ENCODE data around the gene BCL11B.

The BCL11B gene

DNA sequence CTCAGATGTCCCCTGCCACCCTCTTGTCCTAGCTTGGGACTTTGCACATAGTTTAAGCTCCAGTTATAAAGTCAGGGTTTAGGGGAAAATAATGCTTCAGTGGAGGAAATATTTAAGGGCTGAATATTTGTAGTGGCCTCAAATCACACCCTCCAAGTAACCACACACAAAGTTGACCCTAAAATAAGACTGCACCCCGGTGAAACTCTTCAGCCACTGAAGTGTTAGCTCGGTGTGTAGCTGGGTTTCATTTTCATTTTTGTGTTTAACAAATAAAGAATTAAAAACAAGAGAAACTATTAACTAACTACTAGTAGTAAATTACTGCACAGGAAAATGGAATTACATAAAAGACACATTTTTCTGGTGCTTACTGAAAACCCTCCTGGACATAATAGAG is 14.8 kb upstream of the BCL11B start:
- no peak for DNase-seq (ENCODE audit: low read depth)

- no peak for DNase-seq (ENCODE audit: low read depth)
These were observed 12.4 kb upstream of the BCL11B start for GRCh38 chr14:99284254-99285004.

DNA sequence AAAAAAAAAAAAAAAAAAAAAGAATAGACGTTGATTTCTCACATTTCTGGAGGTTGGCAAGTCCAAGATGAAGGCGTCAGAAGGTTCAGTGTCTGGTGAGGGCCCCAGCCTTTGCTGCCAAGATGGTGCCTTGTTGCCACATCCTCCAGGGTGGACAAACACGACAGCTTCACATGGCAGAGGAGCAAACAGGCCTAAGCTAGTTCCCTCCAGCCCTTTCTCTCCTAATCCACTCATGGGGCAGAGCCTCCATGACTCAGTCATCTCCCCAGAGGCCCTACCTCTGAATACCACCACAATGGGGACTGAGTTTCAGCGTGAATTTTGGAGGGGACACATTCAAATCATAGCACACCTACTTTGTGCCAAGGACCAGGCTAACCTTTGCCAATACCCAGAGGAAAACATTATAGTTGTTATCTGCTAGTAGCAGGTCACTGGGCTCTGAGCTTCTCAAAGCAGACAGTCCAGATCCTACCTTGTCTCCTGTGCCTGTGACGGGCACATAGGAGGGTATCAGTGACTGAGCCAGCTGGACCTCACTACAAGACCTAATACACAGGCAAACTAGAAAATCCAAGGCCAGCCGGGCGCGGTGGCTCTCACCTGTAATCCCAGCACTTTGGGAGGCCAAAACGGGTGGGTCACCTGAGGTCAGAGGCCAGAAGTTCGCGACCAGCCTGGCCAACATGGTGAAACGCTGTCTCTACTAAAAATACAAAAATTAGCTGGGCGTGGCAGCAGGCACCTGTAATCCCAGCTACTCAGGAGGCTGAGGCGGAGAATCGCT is 10.5 kb upstream of the BCL11B start:
- DNase-seq (ENCODE audit: low read depth) = no peak

GRCh38 chr14:99281396-99281795 is 9.4 kb upstream of the BCL11B start:
- DNase-seq (ENCODE audit: low read depth) = no peak

- DNase-seq (ENCODE audit: low read depth) = no peak
These were observed 8.9 kb upstream of the BCL11B start for GRCh38 chr14:99280852-99281251.

DNA sequence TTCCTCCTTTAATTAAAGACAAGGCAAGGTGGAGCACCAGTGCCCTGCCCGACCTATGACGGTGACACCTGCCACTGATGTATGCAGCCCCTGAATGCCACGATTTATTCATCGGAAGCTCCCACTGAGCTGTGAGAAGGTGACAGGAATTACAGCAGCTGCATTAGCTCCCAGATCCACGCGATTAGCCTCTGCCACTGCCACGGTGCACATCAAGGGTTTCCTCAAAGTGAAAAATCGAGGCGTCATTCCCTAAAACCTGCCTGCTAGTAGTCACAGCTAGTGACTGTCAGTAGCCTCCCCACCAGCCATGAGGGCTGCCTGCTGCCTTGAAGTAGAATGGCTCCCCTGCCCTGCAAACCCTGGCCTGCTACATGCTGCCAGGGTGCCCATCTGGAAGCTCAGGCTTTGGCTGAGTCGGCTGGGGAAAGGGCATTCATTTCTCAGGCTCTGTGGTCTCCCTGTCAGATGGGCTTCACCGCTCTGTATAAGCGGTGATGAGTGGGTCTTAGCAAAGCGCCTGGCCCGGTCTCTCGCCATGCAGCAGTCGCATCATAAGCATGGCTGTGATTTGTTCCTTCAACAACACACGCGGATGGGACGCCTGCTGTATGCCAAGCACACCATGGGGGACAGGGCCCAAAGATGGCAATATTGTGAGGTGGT is 8.2 kb upstream of the BCL11B start:
- DNase-seq (ENCODE audit: low read depth) = no peak

- DNase-seq (ENCODE audit: low read depth) = no peak
These were observed 6.8 kb upstream of the BCL11B start for GRCh38 chr14:99278836-99279235.

- no peak for DNase-seq (ENCODE audit: low read depth)
These were observed 5.5 kb upstream of the BCL11B start for GRCh38 chr14:99277530-99277929.

GRCh38 chr14:99276482-99276881 is 4.5 kb upstream of the BCL11B start:
- no peak for DNase-seq (ENCODE audit: low read depth)

GRCh38 chr14:99275222-99275584 is 3.2 kb upstream of the BCL11B start:
- DNase-seq (ENCODE audit: low read depth) = no peak

- peak; percentile 36 for DNase-seq (ENCODE audit: low read depth)
These were observed 2.6 kb upstream of the BCL11B start for GRCh38 chr14:99274346-99275221.

- no peak for DNase-seq (ENCODE audit: low read depth)
These were observed 1.9 kb upstream of the BCL11B start for GRCh38 chr14:99273766-99274345.

DNA sequence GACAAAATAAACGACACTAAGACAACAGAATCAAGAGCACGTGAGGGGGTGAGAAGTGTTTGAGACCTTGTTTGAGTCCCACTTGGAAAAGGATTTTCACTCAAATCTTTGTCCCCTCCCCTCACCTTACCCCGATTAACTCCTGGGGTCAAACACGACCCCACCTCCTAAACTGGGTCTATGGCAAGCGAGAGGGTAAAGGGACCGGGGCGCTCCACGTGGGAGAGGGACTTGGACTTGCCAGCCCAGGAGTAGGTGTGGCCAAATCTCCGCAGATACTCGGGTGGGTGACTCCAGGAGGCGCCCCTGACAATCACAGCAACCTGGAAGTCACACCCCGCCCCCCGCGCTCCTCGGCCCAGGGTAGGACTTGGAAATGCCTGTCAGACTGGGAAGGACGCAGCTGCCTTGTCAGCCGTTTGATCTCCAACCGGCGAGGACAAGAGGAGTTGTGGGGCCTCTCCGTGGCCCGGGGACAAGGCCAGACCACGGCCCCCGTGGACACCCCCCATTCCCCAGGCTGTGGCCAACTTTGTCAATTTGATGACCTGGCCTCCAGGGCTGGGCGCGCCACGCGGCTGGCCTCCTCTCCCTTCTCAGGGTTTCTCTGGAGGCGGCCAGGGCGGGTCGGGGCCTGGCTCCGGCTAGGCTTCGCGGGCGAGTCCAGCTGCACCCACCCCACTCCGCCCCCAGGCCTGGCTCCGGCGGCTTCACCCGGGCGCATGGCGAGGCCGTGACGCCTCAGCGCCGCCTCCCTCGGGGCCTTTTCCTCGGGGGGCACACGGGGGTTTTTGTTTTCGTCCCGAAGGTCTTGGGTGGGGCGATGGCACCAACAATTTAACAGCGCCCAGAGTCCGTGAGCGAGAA is 1.1 kb upstream of the BCL11B start:
- peak; percentile 47 for DNase-seq (ENCODE audit: low read depth)

GRCh38 chr14:99272632-99272898 is 568 bp upstream of the BCL11B start:
- no peak for DNase-seq (ENCODE audit: low read depth)

DNA sequence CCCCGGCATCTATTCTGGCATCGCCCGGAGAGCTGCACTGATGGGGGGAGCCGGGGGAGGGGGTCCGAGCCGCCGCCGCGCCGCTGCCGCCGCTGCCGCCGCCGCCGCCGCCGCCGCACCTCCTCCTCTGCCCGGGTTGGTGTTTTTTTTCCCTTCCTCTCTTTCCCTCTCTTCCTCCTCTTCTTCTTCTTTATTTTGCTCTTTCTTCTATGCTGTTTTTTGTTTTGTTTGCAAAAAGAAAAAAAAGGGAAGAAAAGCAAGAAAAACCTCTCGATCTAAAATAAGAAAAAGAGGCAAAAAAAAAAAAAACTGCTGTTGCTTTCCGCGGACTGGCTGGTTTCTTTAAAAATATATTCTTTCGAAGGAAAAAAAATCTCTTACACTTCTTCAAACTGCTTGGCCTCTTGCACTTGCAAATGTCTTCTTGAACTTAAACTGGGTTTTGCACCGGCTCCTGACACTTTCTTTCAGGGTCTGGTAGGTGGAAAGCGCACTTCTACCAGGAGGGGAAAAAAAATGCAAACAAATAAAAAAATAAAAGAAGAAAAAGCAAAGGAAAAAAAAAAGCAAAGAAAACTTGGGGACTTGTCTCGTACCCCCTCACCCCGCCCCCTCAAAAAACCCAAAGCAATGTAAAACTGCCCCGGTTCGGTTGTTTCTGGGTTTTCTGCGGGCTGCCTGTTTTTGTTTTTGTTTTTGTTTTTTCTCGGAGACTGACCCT is 616 bp downstream of the BCL11B start:
- DNase-seq (ENCODE audit: low read depth) = no peak

DNA sequence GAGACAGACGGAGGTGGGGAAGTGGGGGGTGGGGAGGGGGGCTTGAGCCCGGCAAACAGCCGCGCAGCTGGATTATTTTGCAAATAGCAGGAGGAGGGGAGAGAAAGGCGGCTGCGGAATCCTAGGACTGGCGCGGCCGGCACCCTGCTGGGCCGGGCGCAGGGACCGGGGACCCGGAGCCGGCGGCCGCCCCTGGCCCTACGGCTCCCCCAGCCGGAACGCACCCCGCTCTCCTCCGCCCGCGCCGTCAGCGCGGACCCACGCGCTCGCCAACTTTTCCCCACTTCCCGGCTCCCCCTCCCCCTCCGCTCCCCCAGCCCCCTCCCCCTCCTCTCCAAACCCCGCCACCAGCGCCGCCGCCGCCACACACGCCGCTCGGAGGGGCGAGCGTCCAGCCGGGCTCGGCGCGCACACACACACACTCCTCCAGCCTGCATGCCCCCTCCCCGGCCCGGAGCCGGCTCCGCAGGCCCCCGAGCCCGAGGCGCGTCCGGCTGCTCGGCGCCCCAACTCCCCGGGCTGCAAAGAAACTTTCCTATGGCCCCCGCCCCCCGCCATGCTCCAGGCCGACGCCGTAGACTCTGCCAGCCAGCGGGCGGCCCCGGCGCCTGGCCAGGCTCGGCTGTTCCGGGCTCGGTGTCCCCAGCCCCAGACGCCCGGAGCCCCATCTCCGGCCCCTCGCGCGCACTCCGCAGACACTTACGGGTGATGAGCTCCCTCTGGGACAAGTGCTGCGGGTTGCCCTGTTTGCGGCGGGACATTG is 1.4 kb downstream of the BCL11B start:
- DNase-seq (ENCODE audit: low read depth) = no peak

- no peak for DNase-seq (ENCODE audit: low read depth)
These were observed 2.9 kb downstream of the BCL11B start for GRCh38 chr14:99268810-99269707.

All from stimulated activated CD8-positive, alpha-beta memory T cell treated with anti-CD3 and anti-CD28 coated beads, Interleukin-4, amount 100 ng/mL, for 24 hours (primary cell).